Nucleus accumbens (tissue), 56 donors: ENCODE measurements around the gene FAF1.

ENCODE experiments used
- DNase-seq, 56 donors: peaks; one replicate each; lab custom pipeline; 2025; lab: John Stamatoyannopoulos, UW

FAF1 gene

DNA sequence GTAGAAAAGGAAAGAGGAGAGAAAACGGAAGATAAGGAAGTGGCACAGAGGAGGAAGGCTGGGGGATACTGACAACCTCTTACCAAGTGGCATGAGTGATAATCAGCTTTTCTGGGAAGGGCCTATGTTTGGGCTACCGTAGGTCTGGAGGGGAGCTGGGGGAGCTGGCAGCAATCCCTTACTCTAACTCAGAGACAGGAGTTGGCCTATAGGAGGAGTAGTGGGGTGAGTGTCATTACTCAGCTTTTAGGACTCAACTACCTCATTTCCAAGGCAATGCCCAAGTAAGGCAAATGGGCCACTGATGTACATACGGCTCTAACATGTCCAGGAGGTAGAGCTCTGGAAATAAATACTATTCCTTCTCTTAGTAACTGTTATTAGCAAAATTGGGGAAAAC is 488.1 kb downstream of the FAF1 start:
- DNase-seq = no peak

DNA sequence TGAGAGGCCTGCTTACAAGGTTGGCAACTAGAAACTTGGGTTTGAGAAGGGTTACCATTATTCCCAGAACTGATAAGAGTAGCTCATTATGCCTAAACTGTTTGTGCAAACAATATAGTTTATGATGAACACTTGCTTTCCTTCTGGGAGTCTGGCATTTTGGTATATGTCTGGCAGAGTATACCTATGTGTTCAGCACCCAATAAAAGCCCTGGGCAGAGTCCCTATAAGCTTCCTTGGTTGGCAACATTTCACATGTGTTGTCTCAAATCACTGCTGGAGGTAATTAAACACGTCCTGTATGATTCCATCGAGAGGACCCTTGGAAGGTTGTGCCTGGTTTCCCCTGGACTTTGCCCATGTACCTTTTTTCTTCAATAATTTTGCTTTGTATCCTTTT is 497.1 kb downstream of the FAF1 start:
- DNase-seq = no peak

DNA sequence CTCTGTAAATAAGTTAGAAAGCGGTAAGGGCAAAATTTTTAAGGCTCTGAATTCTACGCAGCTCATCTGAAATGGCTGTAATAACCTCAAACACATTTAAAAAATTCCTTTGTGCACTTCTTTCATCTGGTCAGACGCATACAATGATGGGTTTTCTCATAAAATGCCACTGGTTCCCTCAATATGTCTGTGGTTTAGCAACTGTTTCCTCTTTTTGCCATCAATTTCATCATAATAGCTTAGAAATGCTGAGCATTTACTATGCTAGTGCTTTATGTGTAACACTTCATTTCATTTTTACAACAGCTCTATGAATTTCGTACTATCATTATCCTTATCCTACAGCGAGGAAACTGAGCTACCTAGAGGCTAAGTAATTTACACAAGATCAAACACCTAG is 501.6 kb downstream of the FAF1 start:
- no peak for DNase-seq

DNA sequence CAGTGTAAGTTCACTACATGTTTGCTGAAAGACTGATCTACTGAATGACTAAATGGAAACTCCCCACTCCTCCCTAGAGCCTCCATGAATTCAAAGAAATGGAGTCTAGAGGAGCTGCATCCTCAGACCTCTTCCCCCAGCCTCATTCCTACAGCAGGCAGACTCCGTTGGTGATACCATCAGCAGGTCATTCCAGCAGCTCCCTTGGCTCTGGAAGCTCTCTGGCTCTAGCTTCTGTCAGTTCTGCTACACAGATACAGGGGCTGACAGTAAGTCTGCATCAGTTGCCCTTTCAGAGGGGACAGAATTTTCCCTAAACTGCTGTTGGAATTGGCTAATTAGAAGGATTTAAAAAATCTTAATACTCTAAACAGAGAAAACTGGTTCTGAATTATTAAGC is 505.2 kb downstream of the FAF1 start:
- no peak for DNase-seq

DNA sequence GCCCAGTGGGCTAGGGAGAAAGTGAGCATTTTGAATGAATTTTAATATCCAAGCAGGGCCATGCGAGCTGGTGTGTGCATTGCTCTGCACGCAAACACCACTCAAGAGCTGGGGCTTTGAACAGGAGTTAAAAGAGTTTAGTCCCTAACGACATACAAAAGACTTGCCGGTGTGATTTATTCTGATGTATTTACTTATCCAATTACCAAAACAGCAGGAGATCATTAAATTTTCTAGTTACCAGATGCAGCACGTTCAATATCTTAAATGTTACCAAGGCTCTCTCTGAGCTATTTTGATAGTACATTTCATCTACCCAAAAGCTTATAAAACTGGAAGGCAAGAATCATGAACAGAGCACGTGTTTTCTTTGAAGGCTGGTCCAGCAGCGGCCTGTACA is 506.8 kb downstream of the FAF1 start:
- DNase-seq = no peak

DNA sequence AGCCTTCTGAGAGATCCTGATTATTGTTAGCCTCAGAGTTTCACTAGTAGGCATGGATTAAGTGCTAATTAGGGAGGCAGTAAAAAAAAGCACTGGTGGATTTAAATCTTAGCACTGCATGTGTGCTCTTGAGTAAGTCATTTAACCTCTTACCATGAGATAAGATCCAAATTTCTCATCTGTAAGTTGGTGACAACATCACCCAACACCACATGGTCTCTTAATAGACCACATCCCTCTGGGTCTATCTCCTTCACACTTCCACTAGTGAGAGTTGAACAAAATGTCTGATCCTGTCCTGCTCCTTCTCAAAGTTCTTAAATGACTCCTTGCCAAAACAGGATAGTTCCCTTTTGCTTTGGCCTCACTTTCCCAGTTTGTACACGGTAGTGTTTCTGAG is 507.4 kb downstream of the FAF1 start:
- no peak for DNase-seq

DNA sequence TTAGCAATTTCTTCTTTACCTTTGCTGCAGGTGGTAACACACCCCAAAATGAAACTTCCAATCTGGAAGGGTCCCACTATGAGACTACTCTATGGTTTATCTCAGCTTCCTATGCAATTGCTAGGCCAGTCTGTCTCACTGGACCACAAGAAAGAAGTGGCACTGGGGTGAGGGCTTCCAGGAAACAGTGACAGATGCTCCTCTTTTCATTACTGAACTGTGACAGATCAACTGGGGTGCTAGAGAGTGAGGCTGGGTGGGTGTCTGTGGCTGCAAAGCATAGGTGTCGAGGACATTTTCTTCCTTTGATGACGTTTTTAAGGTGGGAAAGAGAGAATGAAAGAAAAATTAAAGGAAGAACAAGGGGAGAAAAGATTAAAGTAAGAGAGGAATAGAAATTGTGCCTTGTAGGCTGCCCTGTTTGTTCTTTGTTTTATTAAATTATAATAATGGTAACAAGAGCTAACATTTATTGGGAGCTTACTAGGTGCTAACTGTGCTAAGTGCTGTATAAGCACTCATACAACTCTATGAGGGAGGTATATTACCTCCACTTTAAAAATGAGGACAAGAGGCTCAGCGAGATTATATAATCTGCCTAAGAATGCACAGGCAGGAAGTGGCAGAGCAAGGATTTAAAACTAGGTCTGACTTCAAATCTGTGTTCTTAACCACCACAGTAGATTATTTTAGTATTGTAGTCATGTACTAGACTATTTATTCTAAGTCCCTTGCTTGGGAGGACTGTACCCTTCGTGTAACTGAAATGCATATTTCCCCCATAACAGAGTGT is 509.0 kb downstream of the FAF1 start:
- no peak for DNase-seq

DNA sequence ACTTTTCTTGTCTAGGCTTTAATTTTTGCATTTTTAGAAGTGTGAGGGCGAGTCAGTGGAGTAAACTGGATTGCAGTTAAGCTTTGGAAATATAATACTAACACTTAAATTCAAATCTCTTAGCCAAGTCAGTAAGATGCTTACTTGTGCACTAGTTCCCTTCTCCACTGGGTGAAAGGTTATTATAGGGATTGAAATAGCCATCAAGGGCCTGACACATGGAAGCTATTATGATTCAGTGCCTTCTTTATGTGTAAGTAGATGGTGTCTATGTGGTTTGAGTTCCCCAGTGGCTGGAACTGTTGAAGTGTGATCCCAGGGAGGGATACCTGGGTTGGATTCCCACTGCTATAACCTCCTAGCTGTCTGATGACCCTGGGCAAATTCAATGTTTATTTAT is 512.1 kb downstream of the FAF1 start:
- DNase-seq = no peak

DNA sequence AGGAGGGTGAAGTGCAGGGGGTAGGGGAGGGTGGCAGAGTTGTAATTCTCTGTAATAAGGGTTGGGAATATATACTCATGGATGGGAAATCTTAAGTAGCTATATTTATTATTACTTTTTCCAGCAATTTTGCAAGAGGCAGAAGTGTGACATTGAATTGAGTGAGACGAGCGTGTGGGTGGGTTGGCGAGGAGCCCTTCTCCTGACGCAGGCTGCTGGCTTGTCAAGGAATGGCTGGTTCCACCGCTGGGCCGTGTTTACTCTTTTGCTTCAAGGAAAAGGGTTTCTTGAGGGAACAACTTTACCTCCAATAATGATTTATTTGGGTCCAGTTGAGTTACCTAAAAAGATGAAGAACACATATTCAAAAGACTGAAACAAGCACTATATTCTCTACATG is 518.9 kb downstream of the FAF1 start:
- DNase-seq = no peak

DNA sequence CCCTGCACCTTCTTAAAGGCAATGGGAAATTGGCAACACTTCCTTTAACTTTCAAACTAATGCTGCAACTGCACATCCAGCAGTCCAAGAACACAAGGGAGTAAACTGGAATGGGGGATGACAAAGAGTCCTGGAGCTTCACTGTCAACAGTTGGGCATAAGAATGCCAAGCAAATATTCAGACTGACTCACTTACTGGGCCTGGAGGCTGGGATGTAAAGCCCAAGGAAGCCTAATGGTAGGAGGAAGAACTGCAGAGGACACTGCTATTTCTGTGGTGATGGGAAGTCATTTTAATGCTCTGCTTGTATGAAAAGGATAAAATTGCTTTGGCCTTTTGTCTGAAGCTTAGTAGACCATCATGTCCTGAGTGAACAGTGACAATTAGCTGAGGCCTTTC is 521.1 kb downstream of the FAF1 start:
- DNase-seq = no peak

DNA sequence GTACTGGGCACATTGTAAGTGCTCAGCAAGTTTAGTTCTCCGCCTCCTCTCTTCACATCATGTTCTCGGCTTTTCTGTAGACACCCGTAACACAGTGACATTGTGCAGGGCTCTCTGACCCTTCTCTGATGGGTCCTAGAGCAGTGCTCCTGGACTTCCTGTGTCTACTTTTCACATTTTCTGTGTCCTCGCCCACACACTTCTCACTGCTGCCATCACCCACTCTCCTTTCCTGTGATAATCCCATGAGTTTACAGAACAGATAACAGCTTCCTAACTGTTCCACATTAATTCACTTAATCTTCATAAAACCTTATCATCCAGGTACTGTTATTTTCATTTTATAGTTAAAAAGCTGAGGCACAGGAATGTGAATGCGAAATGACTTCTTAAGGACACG is 523.6 kb downstream of the FAF1 start:
- no peak for DNase-seq

DNA sequence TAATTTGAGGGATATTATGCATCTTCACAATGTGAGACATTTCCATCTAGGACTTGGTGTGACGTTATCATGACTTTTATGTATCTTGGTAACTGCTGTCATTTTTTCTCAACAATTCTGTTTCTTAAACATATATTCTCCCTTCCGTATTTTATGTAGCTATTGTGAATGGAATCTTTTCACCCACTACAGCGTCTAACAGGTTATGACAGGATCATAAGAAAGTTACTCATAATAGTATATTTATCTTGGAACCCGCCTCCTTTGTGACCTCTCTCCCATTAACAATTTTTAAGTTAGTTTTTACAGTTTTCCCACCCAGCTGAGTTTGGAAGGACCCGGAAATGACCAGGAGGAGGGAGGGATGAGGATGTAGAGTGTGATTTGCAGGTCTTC is 530.1 kb downstream of the FAF1 start:
- DNase-seq = no peak

DNA sequence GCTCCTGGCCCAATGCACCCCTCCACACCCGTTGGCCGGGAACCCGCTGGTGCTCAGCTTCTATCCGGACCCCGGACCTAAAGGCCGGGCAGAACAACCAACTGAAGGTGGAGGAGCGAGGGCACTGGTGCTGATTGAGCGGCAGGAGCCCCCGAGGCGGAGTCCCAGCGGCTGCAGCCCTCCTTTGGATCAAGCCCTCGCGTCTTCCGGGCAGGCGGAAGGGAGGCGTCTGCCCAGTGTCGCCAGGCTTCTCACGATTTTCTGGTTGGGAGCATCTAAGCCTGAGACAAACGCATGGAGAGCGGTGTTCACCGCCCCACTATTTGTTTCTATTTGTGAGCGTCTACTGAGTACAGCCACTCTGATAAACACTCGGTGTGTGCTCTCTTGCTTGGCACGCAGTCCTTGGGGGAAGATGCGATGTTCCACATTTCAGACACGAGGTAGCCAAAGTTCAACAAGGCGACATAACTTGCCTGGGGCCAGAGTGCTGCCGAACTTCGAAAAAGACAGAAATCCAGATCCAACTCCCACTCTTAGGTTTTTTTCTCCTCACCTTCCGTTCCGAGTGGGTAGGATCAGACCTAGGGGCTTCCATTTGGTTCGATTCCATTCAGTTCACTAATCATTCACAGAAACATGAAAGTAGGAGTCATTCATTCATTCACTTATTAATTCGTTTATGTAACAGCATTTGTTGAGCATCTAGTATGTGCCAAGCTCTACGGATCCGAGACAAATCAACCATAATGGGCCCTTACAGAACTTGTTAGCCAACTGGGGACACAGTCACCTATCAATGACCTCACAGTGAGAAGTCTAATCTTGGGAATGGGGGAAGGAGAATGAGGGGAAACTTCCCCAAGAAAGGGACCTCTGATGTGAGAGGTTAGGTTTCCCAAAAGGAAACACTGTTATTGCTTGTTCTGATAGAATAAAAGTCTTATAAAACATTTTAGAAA is 532.0 kb downstream of the FAF1 start:
- DNase-seq = no peak

DNA sequence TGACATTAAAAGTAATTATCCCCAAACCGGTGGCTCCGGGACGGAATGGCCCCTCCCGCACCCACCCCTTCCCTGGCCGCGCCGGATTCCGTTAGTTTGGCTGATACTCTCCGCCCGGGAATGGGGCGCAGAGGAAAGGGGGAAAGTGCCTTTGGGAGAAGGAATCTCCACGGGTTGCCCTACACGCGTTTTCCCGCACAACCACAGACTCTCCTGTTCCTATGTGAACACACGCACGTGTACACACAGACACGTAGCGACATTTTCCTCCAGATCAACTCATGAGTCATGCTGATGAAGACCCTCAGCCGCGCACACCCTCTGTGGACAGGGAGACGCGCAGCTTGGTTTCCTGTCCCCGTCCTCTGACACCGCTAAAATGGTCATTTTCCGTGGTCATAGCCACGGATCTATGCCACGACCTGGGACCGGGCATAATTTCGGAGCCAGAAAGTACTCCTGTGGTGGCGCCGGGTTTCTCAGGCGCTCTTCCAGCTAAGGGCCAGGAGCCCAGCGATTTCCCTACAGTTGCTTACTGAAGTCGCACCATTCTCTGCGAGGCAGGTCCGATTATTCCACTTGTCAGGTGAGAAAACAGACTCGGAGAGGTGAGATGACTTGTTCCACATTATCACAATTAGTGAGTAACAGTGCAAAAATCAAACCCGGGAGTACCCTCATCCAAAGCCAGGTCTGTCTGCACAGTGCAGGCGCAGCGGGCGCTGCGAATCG is 532.8 kb downstream of the FAF1 start:
- DNase-seq = no peak

DNA sequence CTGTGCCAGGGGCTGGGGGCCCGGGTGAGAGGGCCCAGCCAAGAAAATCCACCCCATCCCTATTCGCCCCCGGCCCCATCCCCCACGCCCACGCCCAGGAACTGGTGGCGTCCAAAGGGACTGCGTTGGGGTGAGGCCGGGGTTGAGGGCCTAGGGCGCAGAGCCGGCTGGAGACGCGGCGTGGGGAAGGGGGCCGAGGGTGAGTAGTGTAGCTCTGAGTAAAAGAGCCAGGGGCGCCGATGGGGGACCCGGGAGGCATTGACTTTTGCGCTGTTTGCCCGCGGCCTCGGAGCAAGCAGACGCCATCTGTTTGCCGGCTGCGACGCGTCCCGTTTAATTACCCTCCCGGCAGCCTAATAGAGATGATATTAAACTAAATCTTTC is 533.4 kb downstream of the FAF1 start:
- no peak for DNase-seq

DNA sequence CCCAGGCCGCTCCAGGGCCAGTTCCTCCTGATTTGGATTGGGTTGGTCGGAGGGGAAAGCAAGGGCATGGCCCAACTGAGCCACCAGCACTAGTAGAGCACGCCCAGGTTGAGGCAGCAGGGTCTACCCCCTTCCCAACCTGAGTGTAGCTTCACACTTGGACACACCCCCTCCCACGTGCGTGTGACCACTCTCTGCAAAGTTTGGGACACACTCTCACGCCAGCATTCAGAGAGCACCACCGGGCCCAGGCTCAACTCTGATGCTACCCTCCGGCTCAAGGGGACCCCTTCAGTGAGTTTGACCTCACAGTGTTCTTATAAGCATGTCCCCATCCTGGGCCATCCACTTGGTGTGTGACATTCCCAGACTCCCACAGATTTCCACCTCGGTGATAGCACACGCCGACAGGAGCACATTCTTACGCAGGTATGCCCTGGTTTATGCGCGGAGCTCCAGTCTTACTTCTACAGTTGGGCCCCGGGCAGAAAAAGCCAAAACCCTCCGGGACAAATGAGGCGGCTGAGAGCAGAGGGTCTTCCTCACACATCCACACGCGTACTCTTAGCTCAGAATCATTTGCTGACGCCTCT is 533.9 kb downstream of the FAF1 start:
- no peak for DNase-seq

DNA sequence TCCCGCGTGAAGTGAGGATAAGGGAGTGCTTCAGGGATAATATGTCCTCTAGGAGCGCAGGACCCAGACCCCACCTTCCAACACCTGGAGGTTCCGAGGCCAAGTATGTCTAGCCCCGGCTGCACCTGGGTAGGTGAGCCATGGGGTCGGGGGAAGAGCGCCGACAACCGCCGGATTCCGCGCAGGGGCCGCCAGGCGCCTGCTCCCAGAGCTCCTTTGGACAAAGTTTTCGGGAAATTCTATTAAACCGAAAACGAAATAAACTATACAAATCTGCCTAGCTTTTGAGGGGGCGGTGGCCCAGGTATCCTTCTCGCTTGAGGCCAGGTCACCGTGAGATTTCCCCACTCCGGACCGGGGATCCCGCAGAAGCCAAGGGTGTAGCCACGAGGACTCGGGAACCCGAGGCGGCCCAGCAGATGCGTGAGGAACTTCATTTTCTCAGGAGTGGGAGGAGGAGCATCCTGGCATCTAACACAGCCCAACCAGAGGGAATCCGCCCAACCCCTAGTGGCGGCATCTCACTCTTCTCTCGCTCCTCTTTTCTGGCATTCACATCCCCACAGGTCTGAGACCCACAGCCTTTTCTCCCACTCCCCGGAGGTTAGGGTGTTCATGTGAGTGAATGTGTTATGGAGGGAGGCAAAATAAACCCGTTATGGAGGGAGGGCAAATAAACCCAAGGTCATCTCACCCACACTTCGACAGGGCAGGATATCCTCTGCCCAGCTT is 534.5 kb downstream of the FAF1 start:
- no peak for DNase-seq

DNA sequence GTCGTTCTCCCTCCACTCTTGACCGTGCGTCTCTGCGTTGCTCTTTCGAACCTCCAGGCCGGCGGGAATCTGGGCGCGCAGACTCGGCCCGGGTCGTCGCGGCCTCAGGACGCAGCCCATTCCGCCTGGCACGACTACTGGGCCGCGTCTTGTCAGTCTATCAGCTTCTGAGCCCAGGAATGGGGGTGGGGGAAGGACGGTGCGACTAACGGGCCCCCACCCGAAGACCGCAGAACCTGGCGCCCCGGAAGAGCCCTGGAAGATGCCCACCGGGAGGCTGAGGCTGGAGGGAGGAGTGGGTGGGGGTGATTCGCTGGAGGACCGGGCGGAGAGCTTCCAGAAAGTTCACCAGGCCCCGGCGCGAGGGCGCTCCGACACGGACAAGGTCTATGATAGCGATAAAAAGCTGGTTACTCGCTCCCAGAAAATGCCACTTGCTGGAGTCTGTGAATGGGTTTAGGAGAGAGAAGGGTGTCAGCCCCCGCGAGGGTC is 535.1 kb downstream of the FAF1 start:
- DNase-seq = no peak

DNA sequence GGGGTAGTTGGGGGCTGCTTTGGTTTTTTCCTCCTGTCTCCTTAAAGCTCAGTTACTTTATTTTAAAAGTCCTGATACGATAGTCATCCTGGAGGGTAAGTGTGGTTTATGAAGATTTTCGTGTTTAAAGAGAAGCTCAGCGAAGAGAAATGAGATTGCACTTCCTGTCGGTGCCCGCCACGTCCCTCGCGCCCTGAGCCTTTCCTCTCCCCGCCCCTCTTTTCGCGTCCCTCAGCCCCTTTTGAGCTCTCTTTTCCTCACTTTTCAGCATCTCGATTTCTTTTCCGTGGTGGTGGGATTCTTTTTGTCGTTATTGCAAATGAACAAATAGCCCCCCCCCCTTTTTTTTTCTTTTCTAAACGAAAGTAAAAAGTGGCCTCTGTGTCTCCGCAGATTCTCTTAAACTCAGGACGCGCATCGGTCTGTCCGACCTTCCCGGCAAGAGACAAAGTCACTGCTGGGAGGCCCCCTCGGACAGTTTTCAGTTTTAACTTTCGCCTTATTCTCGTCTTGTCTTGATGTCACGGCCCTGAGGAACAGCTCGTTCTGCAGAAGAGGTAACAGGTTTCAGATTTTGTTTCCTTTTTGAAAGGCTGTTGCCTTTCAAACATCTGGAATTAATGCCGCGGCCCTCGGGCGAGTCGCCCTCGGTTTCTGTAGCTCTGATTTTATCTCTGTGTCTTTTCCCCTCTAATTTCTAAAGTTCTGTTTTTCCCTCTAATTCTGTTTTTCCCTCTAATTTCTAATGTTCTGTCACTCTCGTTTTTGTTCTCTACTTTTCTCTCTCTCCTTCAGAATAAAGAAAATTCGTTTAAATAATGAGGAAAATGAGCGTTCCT is 535.8 kb downstream of the FAF1 start:
- no peak for DNase-seq
